Activated CD8-positive, alpha-beta memory T cell treated with anti-CD3 and anti-CD28 coated beads, Interleukin-2, amount 50 U/mL, for 24 hours (primary cell): ENCODE measurements around the gene UBA1.
"Not testable (repeated sequence)": the region's sequence is repeated elsewhere in the genome, so short reads cannot be mapped to it uniquely, and the experiment has no call there.

ENCODE experiments used
- DNase-seq: peaks from one replicate; pipeline ENCODE4 v3.0.0-alpha.2; 2020; ENCODE audit errors: extremely low read depth

UBA1 gene

DNA sequence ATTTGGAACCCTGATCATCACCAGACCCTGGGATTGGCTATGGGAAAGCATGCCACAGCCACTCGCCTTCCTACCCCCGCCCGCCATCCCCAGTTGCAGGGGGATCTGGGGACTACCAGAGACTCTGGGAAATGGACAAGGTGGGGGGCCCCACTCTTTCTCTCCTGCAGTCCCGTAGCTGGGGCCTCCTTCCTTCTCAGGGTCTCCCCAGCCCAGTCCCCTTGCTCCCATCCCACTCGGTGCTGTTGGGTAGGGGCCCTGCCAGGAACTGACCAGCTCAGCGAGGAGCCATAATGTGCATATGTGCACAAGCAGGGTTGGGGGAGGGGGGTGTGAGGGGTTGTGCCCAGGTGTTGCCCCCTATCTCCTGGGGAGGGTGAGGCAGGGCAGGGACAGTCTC, 35.8 kb downstream of the UBA1 start:
- no peak for DNase-seq

GRCh38 chrX:47230136-47230868, 36.7 kb downstream of the UBA1 start:
- no peak for DNase-seq

DNA sequence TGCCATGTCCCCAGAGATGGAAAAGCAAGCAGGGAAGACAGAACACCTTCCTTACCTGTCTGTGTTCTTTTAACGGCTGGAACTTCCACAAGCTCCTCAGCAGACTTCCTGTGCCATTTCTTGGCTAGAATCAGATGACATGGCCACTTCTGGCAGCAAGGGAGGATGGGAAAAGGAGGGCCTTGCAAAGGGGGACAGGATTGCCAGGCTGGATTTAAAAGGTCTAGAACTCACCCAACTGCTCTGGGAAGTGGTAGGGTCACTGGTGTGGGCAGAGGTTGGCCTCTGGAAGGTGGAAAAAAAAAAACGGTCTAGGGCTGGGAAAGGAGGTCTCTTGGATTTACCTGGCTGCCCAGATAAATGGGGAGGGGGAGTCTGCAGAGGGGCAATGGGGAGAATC, 37.5 kb downstream of the UBA1 start:
- DNase-seq = no peak

DNA sequence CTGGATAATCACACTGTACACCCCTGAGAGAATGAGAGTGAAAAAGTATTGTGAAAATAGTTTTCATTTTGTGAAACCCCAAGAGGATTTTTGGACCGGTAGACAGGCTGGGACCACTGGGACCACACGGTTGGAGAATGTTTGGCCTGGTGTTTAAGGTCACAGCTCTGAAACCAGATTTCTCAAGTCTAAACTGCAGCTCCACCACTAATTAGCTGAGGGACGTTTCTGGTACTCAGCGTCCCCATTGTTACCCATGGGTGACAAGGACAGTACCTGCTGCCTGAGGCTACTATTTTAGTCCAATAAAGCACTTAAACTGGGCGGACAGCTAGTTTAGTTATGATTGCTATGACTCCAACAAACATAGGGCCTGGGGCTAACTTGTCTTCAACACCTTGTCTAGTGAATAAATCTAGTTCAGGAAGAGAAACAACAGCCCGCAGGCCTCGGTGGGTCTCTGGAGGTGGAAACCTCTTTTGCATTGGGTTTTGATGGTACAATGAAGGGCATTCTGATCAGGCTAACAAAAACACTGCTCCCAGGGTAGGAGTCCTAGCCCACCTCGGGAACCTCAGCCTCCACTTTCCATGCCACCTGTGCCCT, 38.7 kb downstream of the UBA1 start:
- DNase-seq = no peak

DNA sequence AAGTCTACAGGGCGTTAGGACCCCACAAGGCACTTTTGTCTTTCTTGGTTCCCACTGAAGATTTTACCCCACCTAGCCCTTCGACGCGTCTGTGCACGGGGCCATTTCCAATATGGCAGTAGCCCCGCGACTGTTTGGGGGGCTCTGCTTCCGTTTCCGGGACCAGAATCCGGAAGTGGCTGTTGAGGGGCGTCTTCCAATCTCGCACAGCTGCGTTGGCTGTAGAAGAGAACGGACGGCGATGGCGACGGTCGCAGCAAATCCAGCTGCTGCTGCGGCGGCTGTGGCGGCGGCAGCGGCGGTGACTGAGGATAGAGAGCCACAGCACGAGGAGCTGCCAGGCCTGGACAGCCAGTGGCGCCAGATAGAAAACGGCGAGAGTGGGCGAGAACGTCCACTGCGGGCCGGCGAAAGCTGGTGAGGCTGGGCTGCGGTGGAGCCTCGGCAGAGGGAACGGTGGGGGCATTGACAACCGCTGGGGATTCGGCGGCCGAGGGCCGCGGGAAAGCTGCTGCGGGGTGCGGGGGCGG, 39.2 kb downstream of the UBA1 start, which contains the start of gene USP11:
Gene USP11 (plus strand): TSS at position 207 of the 530 bp plus-strand sequence. CDS start 35 bp downstream, at position 242.
- DNase-seq = peak; percentile 20

DNA sequence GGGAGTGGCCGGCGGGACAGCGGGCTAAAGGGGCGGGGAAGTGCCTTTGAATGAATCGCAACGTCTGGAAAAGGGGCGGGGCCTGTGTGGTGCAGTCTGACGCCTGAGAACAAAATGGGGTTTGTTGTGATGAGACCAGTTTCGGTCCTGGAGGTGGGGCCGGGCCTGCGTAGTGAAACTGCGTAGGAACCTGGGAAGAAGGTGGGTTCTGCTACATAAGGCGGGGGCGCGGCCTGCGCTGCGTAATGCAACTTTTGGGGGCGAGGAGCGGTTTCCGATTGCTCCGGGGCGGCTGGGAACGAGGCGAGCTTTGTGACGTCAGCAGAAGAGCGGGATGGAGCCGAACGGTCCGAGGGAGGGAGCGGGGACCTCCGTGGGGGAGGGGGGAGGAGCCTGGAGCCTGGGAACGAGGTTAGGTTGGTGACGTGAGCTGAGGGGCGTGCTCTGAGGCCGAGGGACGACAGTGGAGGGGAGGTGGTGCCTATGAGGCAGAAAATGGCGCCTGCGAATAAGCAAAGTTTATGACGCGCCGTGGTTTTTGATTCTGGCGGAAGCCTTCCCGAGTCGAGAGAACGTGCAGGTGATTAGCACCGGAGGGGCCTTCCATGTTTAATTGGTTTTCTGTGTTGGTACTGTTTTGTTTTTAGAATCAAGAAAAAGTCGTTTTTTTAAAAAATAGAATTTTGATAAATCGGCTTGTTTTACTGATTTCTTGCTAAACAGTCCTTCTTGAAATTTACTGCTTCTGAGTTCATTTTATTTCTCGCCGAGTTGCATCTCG, 39.9 kb downstream of the UBA1 start:
- peak; percentile 83 for DNase-seq

DNA sequence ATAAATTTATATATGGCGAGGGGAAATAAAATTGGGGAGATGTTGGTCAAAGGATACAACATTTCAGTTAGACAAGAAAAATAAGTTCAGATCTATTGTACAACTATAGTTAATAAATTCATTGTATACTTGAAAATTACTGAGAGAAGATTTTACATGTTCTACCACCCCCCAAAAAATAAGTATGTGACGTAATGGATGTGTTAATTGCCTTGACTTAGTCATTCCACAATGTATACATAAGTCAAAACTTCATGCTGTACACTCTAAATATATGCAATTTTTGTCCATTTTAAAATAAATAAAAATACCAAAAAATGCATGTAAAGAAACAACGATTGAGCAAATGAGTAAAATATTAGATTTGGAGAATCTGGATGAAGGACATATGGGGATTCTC, 41.0 kb downstream of the UBA1 start:
- no peak for DNase-seq

DNA sequence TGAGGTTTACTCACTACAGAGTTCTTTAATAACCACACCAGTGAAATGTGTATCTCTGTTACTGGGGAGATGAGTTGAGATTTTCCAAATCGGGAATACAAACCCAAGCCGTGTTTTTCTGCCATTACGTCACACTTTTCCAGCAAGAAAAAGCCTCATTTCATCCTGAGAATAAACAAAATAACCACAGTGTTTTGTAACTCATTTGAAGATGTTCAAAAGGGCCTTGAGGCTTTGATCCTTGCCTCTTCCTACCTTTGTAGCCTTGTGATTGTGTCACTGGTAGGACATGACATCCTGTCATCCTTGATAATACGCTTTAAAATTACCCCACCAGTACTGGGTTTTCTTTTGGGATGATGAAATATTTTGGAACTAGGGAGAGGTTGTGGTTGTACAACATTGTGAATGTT, 42.1 kb downstream of the UBA1 start:
- DNase-seq = no peak

DNA sequence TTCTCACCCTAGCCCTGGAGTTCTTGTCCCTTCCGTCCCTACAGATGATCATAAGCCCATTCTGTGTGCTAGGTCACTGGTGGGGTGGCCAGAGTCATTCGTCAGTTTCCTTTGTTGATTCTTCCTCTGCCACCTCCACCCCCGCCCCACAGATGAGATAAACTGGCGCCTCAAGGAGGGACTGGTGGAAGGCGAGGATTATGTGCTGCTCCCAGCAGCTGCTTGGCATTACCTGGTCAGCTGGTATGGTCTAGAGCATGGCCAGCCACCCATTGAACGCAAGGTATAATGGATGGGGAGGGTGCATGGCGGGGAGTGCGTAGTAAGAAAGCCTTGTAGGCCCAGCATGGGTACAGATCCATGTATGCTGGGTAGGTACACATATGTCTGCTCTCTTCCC, 45.6 kb downstream of the UBA1 start:
- no peak for DNase-seq

- DNase-seq = no peak
Observed at GRCh38 chrX:47239898-47240545, 46.4 kb downstream of the UBA1 start.

- no peak for DNase-seq
Observed at GRCh38 chrX:47240619-47241018, 47.0 kb downstream of the UBA1 start.

GRCh38 chrX:47241201-47242011, 47.8 kb downstream of the UBA1 start:
- DNase-seq = no peak

DNA sequence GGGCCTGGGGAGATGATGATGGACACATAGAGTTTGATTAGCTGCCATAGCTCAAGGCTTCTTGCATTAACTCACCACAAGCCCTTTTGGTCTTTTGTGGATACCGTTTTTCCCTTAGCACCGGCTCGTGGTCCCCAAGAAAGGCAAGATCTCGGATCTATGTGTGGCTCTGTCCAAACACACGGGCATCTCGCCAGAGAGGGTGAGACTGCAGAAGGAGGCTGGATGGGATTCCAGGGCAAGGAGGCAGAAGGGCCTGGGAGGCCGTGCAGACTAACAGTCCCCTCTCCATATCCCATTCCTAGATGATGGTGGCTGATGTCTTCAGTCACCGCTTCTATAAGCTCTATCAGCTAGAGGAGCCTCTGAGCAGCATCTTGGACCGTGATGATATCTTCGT, 48.7 kb downstream of the UBA1 start:
- DNase-seq = no peak

DNA sequence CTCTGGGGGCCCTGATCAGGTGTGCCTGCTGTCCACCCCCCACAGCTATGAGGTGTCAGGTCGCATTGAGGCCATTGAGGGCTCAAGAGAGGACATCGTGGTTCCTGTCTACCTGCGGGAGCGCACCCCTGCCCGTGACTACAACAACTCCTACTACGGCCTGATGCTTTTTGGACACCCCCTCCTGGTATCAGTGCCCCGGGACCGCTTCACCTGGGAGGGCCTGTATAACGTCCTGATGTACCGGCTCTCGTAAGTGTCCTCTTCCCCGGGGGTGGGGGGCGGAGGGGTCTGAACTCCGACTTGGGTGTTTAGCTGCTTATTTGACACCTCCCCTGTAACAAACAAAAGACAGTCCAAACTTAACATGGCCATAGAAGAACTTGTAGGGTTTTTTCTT, 49.7 kb downstream of the UBA1 start:
- DNase-seq = no peak

GRCh38 chrX:47244676-47245075, 51.0 kb downstream of the UBA1 start:
- no peak for DNase-seq

- no peak for DNase-seq
Observed at GRCh38 chrX:47245156-47245555, 51.5 kb downstream of the UBA1 start.

- no peak for DNase-seq
Observed at GRCh38 chrX:47247206-47247998, 53.8 kb downstream of the UBA1 start.

- DNase-seq = no peak
Observed at GRCh38 chrX:47247999-47248320, 54.3 kb downstream of the UBA1 start.

DNA sequence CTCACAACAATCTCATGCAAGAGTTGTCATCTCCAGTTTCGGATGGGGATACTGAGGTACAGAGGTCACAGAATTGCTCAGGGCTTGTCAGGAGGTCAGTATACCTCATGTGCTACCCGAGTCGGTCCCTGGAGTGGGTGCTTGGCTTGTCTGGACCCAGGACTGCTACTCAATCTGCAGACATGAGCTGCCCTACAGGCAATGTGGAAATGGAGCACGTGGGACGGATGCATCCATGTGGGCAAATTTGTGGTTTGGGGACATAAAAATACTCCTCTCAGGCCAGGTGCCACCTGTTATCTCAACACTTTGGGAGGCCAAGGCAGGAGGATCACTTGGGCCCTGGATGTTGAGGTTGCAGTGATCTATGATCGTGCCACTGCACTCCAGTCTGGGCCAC, 54.9 kb downstream of the UBA1 start:
- no peak for DNase-seq

DNA sequence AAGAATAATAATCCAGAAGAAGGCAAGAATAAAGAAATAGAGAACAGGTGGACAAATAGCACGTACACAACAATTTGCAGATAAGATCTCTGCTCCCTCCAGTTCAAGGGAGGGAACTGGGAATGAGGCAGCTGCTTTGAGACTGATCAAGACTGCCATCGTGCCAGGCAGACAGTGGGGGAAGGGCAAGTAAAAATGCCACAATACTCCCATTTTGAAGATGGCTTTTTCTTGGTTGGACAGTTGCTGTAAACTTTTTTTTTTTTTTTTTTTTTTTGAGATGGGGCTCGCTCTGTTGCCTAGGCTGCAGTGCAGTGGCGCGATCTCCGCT, 56.4 kb downstream of the UBA1 start:
- no peak for DNase-seq

GRCh38 chrX:47257620-47258019, 64.0 kb downstream of the UBA1 start:
- not testable (repeated sequence) for DNase-seq
